ENCODE measurements around the gene MPIG6B.

DNA sequence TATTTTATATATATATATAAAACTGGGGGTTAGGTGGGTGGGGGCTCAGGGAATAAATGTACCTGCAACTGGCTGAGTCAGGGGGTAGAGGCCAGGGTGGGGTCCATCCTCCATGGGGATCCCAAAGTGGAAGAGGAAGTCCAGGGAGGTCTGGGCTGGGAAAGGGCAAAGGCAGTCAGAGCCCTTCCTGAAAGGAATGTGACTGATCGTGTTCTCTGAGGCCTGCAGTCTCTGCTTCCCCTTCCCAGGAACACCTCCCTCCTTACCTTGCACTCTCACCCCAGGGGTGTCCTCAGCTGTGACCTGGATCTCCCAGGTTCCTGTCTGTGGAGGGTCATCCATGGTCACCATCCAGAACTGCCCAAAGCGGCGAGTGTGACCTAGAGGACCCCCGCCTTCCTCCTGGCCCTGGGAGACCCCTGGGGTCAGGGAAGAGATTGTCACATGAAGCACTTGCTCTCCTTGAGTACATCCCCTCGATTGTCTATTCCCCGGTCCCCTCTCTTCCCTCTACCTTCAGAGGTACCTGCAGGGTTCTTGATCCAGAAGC is 44.0 kb downstream of the MPIG6B start:
- TF ChIP-seq POLR2AphosphoS5 (IDR thresholded peaks at IDR 0.05), result no peak
- TF ChIP-seq, protein P1, sequence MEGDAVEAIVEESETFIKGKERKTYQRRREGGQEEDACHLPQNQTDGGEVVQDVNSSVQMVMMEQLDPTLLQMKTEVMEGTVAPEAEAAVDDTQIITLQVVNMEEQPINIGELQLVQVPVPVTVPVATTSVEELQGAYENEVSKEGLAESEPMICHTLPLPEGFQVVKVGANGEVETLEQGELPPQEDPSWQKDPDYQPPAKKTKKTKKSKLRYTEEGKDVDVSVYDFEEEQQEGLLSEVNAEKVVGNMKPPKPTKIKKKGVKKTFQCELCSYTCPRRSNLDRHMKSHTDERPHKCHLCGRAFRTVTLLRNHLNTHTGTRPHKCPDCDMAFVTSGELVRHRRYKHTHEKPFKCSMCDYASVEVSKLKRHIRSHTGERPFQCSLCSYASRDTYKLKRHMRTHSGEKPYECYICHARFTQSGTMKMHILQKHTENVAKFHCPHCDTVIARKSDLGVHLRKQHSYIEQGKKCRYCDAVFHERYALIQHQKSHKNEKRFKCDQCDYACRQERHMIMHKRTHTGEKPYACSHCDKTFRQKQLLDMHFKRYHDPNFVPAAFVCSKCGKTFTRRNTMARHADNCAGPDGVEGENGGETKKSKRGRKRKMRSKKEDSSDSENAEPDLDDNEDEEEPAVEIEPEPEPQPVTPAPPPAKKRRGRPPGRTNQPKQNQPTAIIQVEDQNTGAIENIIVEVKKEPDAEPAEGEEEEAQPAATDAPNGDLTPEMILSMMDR (IDR thresholded peaks at IDR 0.05), result no peak
- TF ChIP-seq POLR2A (IDR thresholded peaks at IDR 0.05), result no peak

All from suprapubic skin (tissue), 4 donors.